H9 (cell line): ENCODE measurements around the gene EIF4G2. TPM values are rescaled to one million over a fixed set of nuclear protein-coding genes. Genes with fewer than 3 reads are reported as not detected.

ENCODE experiments used
- DNase-seq: peaks from one replicate; pipeline ENCODE4 v3.0.0-alpha.2; 2017
- H2AFZ ChIP-seq: one replicate; pipeline ENCODE4 v1.6.1; 2013; ENCODE audit warnings: mild to moderate bottlenecking, low read length, control low read depth, moderate library complexity
- H2AK5ac ChIP-seq: 2 replicates; pipeline ENCODE4 v1.6.1; 2013; ENCODE audit warnings: low read length, control low read depth, mixed read lengths; ENCODE audit not compliant: insufficient read length
- H2BK120ac ChIP-seq: one replicate; pipeline ENCODE4 v1.6.1; 2013; ENCODE audit warnings: low read depth, mild to moderate bottlenecking, low read length, control low read depth, inconsistent platforms; ENCODE audit not compliant: poor library complexity, severe bottlenecking
- H2BK12ac ChIP-seq: 2 replicates; pipeline ENCODE4 v1.6.1; 2013; ENCODE audit warnings: low read length, control low read depth, mixed read lengths, low read depth; ENCODE audit not compliant: insufficient read length
- H2BK15ac ChIP-seq: 2 replicates; pipeline ENCODE4 v1.6.1; 2013; ENCODE audit warnings: low read depth, low read length, control low read depth
- H2BK20ac ChIP-seq: one replicate; pipeline ENCODE4 v1.6.1; 2013; ENCODE audit warnings: low read depth, mild to moderate bottlenecking, low read length, control low read depth, inconsistent platforms; ENCODE audit not compliant: poor library complexity, severe bottlenecking
- H2BK5ac ChIP-seq: 2 replicates; pipeline ENCODE4 v1.6.1; 2013; ENCODE audit warnings: low read length, control low read depth, mixed read lengths; ENCODE audit not compliant: insufficient read length
- H3K14ac ChIP-seq: 2 replicates; pipeline ENCODE4 v1.6.1; 2013; ENCODE audit warnings: low read length, control low read depth; ENCODE audit not compliant: insufficient read depth
- H3K18ac ChIP-seq: 2 replicates; pipeline ENCODE4 v1.6.1; 2013; ENCODE audit warnings: low read depth, mild to moderate bottlenecking, mixed read lengths, low read length, control low read depth; ENCODE audit not compliant: insufficient read length
- H3K23ac ChIP-seq: 2 replicates; pipeline ENCODE4 v1.6.1; 2013; ENCODE audit warnings: low read length, control low read depth, mixed read lengths, low read depth; ENCODE audit not compliant: insufficient read length
- H3K23me2 ChIP-seq: 2 replicates; pipeline ENCODE4 v1.6.1; 2013; ENCODE audit warnings: low read depth, mild to moderate bottlenecking, mixed read lengths, low read length, control low read depth; ENCODE audit not compliant: insufficient read length, poor library complexity, severe bottlenecking
- H3K27ac ChIP-seq: 2 replicates; pipeline ENCODE4 v1.5.1; 2013; ENCODE audit warnings: low read length, control low read depth, mixed read lengths, low read depth; ENCODE audit not compliant: insufficient read length
- H3K27me3 ChIP-seq: 2 replicates; pipeline ENCODE4 v1.6.1; 2013; ENCODE audit warnings: low read length, control low read depth, inconsistent platforms; ENCODE audit not compliant: insufficient read depth
- H3K4ac ChIP-seq: 2 replicates; pipeline ENCODE4 v1.6.1; 2013; ENCODE audit warnings: low read depth, mild to moderate bottlenecking, control low read depth, inconsistent platforms, low read length, moderate library complexity
- H3K4me1 ChIP-seq: 2 replicates; pipeline ENCODE4 v1.6.1; 2013; ENCODE audit warnings: low read length, control low read depth, inconsistent platforms; ENCODE audit not compliant: insufficient read depth
- H3K4me2 ChIP-seq: 2 replicates; pipeline ENCODE4 v1.6.1; 2013; ENCODE audit warnings: low read length, control low read depth, mixed read lengths; ENCODE audit not compliant: insufficient read length, insufficient read depth
- H3K56ac ChIP-seq: 2 replicates; pipeline ENCODE4 v1.6.1; 2013; ENCODE audit warnings: low read depth, mild to moderate bottlenecking, mixed read lengths, low read length, control low read depth; ENCODE audit not compliant: insufficient read length
- H3K79me1 ChIP-seq: 2 replicates; pipeline ENCODE4 v1.6.1; 2013; ENCODE audit warnings: low read depth, mild to moderate bottlenecking, moderate library complexity, low read length, control low read depth, inconsistent platforms; ENCODE audit not compliant: insufficient read depth, poor library complexity, severe bottlenecking
- H3K79me2 ChIP-seq: 2 replicates; pipeline ENCODE4 v1.6.1; 2013; ENCODE audit warnings: low read length, control low read depth, inconsistent platforms; ENCODE audit not compliant: insufficient read depth
- H3K9ac ChIP-seq: 2 replicates; pipeline ENCODE4 v1.6.1; 2013; ENCODE audit warnings: low read length, control low read depth, mixed read lengths; ENCODE audit not compliant: insufficient read length; ENCODE audit errors: extremely low read depth
- H3K9me3 ChIP-seq: one replicate; pipeline ENCODE4 v1.6.1; 2013; ENCODE audit warnings: low read depth, low read length, inconsistent platforms; ENCODE audit not compliant: control insufficient read depth
- H3T11ph ChIP-seq: one replicate; pipeline ENCODE4 v1.6.1; 2013; ENCODE audit warnings: mild to moderate bottlenecking, low read length, control low read depth, inconsistent platforms
- H4K20me1 ChIP-seq: one replicate; pipeline ENCODE4 v1.6.1; 2013; ENCODE audit not compliant: control insufficient read depth, insufficient read length, insufficient read depth
- H4K5ac ChIP-seq: 2 replicates; pipeline ENCODE4 v1.6.1; 2013; ENCODE audit warnings: low read depth, mild to moderate bottlenecking, mixed read lengths, low read length, control low read depth; ENCODE audit not compliant: insufficient read length
- H4K8ac ChIP-seq: replicated peaks from 2 replicates; pipeline ENCODE4 v1.6.1; 2013; ENCODE audit warnings: low read length, control low read depth, mixed read lengths, low read depth; ENCODE audit not compliant: insufficient read length
- H4K91ac ChIP-seq: 2 replicates; pipeline ENCODE4 v1.6.1; 2013; ENCODE audit warnings: low read depth, mild to moderate bottlenecking, moderate library complexity, mixed read lengths, low read length, control low read depth; ENCODE audit not compliant: insufficient read length
- H3K27ac Mint-ChIP-seq, 3 experiments: 2 replicates in 2 of 3; 3 replicates in 1 of 3; pipeline ENCODE4 v1.8.0; 2020 to 2021; ENCODE audit warnings: mixed read lengths in 3 of 3, mild to moderate bottlenecking in 1 of 3, moderate library complexity in 1 of 3
- H3K27me3 Mint-ChIP-seq: 2 replicates; pipeline ENCODE4 v1.8.0; 2021; ENCODE audit warnings: low read depth, mild to moderate bottlenecking, moderate library complexity, mixed read lengths
- H3K36me3 Mint-ChIP-seq, 3 experiments: 2 replicates in 2 of 3; 3 replicates in 1 of 3; pipeline ENCODE4 v1.8.0; 2020 to 2021; ENCODE audit warnings: low read depth in 3 of 3, mixed read lengths in 3 of 3; ENCODE audit not compliant: insufficient read depth in 1 of 3
- H3K4me1 Mint-ChIP-seq, 2 experiments: 2 replicates each; pipeline ENCODE4 v1.8.0; 2020; ENCODE audit warnings: mixed read lengths in 2 of 2
- H3K4me3 Mint-ChIP-seq, 2 experiments: 2 replicates in 1 of 2; 3 replicates in 1 of 2; pipeline ENCODE4 v1.8.0; 2020 to 2021; ENCODE audit warnings: mild to moderate bottlenecking in 2 of 2, mixed read lengths in 2 of 2, moderate library complexity in 1 of 2
- H3K9me3 Mint-ChIP-seq, 2 experiments: 2 replicates in 1 of 2; 3 replicates in 1 of 2; pipeline ENCODE4 v1.8.0; 2020; ENCODE audit warnings: mild to moderate bottlenecking in 2 of 2, mixed read lengths in 2 of 2, moderate library complexity in 1 of 2
- WGBS: extraction: QIAGEN DNeasy Blood & Tissue Kit; methylation state at CpG from one replicate; pipeline ENCODE4 v1.1.7; 2013; ENCODE audit warnings: missing lambda C conversion rate, low lambda C conversion rate, mixed read lengths; ENCODE audit not compliant: insufficient read length; ENCODE audit errors: extremely low coverage; 5-methylcytosine and 5-hydroxymethylcytosine counted together
- total RNA-seq: library from RNA; stranded (reverse); gene quantifications from 2 replicates; pipeline ENCODE4 v1.2.1, GENCODE V29; 2021
- TF ChIP-seq, protein P1 (sequence below): fragments of 200-600 bp; sonication (generic); conservative IDR thresholded peaks from 3 replicates; pipeline ENCODE4 v1.8.0; 2021; ENCODE audit warnings: antibody characterized with exemption, mild to moderate bottlenecking

Gene EIF4G2
- total RNA-seq, 1 experiment from 2014 or later, result 1,013 TPM

- H3K27ac ChIP-seq, result no peak overlapping the region
These were observed 37.3 kb downstream of the EIF4G2 start for GRCh38 chr11:10771457-10771856.

More at GRCh38 chr11:10771457-10771856, 37.3 kb downstream of the EIF4G2 start:
- Histone ChIP-seq H4K20me1 (no peaks in the 10 kb centered on the region), H3K9me3 (no peaks in the 10 kb centered on the region), H3T11ph (no peak overlapping the region), H3K27me3 (no peaks in the 10 kb centered on the region), H2BK20ac (no peak overlapping the region), H4K5ac (no peak overlapping the region), H2BK12ac (no peak overlapping the region), H3K18ac (no peak overlapping the region), H2AFZ (no peak overlapping the region), H4K8ac (no peak overlapping the region), H3K79me1 (no peaks in the 10 kb centered on the region), H2AK5ac (no peak overlapping the region), H3K4me1 (no peaks in the 10 kb centered on the region), H3K23ac (no peak overlapping the region), H2BK15ac (no peak overlapping the region), H4K91ac (no peak overlapping the region), H2BK5ac (no peak overlapping the region), H3K79me2 (no peaks in the 10 kb centered on the region), H3K14ac (no peak overlapping the region), H3K23me2 (no peaks in the 10 kb centered on the region), H2BK120ac (no peak overlapping the region), H3K9ac (no peak overlapping the region), H3K56ac (no peak overlapping the region), H3K4me2 (no peak overlapping the region), H3K4ac (no peak overlapping the region)
- whole genome bisulfite sequencing, result no CpG with 5 or more reads among the region's 1 CpG
- H3K4me3 Mint-ChIP-seq, result no peak overlapping the region
- peaks cover 9 to 62% (median 60%) of the 10 kb centered on the region in 3 experiments; a peak in 6 of 7 replicates for H3K36me3 Mint-ChIP-seq
- H3K9me3 Mint-ChIP-seq, result no peaks in the 10 kb centered on the region
- no peak overlapping the region for H3K27ac Mint-ChIP-seq
- no peak for DNase-seq
- H3K4me1 Mint-ChIP-seq, result peaks cover 3 to 12% of the 10 kb centered on the region in 2 experiments
- H3K27me3 Mint-ChIP-seq, result no peaks in the 10 kb centered on the region
- TF ChIP-seq, protein P1, sequence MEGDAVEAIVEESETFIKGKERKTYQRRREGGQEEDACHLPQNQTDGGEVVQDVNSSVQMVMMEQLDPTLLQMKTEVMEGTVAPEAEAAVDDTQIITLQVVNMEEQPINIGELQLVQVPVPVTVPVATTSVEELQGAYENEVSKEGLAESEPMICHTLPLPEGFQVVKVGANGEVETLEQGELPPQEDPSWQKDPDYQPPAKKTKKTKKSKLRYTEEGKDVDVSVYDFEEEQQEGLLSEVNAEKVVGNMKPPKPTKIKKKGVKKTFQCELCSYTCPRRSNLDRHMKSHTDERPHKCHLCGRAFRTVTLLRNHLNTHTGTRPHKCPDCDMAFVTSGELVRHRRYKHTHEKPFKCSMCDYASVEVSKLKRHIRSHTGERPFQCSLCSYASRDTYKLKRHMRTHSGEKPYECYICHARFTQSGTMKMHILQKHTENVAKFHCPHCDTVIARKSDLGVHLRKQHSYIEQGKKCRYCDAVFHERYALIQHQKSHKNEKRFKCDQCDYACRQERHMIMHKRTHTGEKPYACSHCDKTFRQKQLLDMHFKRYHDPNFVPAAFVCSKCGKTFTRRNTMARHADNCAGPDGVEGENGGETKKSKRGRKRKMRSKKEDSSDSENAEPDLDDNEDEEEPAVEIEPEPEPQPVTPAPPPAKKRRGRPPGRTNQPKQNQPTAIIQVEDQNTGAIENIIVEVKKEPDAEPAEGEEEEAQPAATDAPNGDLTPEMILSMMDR, result no peak
